Measurements from ENCODE around the gene NRG3. TPM values are rescaled to one million over a fixed set of nuclear protein-coding genes. Genes with fewer than 3 reads are reported as not detected.

The NRG3 gene
- total and polyA plus RNA-seq, 2 of the 8 experiments (the other 6 are each of a cell fraction or from before 2014, with no cell fraction given) = 4.2 to 5.0 TPM

DNA sequence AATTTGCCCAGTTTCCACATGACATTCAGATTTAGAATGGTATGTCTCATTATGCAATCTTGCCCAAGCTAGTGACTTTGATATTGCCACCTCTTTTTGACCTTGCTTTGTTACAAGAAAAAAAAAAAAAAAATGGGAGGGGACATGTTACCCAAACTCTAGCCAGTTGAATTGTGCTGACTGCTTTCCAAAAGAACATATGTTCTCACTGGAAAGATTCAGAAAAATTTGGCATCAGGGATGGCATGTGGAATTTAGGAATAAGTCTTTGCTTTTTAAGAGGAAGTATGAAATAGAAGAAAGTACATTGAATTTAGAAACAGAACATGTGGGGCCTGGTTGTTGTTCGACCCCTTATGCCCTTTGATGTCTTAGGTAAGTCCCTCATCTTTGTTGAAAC, 846.8 kb downstream of the NRG3 start:
- H2BK15ac ChIP-seq (ENCODE audit: low read length) = no peak overlapping the region
- H4K8ac ChIP-seq (ENCODE audit: extremely low read depth, insufficient read depth, low read length) = no peak overlapping the region
- no peak overlapping the region for H4K5ac ChIP-seq (ENCODE audit: insufficient read length, low read depth, low read length)
- no peaks in the 10 kb centered on the region for H4K20me1 ChIP-seq (replicated peaks in 1 of 2; ENCODE audit: control insufficient read depth in 1 of 2, insufficient read depth in 2 of 2, low read length in 2 of 2)
- H4K91ac ChIP-seq (replicated peaks; ENCODE audit: insufficient read length, low read length) = no peak overlapping the region
- H3K27ac ChIP-seq (ENCODE audit: low read depth, low read length) = no peak overlapping the region
- H2AK5ac ChIP-seq (ENCODE audit: low read depth, low read length) = no peak overlapping the region
- H3K4me1 ChIP-seq (replicated peaks in 1 of 4; ENCODE audit: control insufficient read depth in 3 of 4, insufficient read depth in 4 of 4, low read length in 3 of 4) = no peaks in the 10 kb centered on the region
- DNase-seq (ENCODE audit: low read depth in 1 of 2, low spot score in 2 of 2) = no peak
- H3K14ac ChIP-seq (ENCODE audit: insufficient read length) = no peak overlapping the region
- 92% methylated on average over 1 of the region's 1 CpG; no CpG with 5 or more reads in 1 of the 2 experiments for WGBS, 2 experiments (ENCODE audit: extremely low coverage in 1 of 2, insufficient coverage in 1 of 2, insufficient read length in 1 of 2, insufficient replicate concordance in 2 of 2, low coverage in 1 of 2, low lambda C conversion rate in 2 of 2, missing lambda C conversion rate in 1 of 2)
- ChIA-PET POLR2A (ENCODE audit: partially characterized antibody) (no interaction called here), CTCF (ENCODE audit: partially characterized antibody) (no interaction called here)
- no peaks in the 10 kb centered on the region for H3K79me2 ChIP-seq (ENCODE audit: control insufficient read depth in 1 of 2, insufficient read depth in 2 of 2, low read length in 2 of 2)
- H3K56ac ChIP-seq (replicated peaks; ENCODE audit: insufficient read length, low read depth, low read length) = no peak overlapping the region
- TF ChIP-seq RNF2 (IDR thresholded peaks at IDR 0.05; ENCODE audit: borderline replicate concordance, low read depth, low read length, missing control alignments, poor library complexity, severe bottlenecking) (no peak), SIRT6 (IDR thresholded peaks at IDR 0.05; ENCODE audit: low read length) (no peak), CHD2 (IDR thresholded peaks at IDR 0.05; ENCODE audit: low read length) (no peak), ZNF274 (IDR thresholded peaks at IDR 0.05; ENCODE audit: borderline replicate concordance, extremely low read depth, low read length) (no peak), MAFK (IDR thresholded peaks at IDR 0.05; ENCODE audit: low read depth, low read length) (no peak), BCL11A (IDR thresholded peaks at IDR 0.05; ENCODE audit: low read depth in 2 of 2, low read length in 2 of 2) (no peak), CBX5 (IDR thresholded peaks at IDR 0.05; ENCODE audit: low read depth, low read length) (no peak), TAF7 (optimal IDR thresholded peaks at IDR 0.05; ENCODE audit: borderline replicate concordance, low read depth, low read length) (no peak), FOSL1 (IDR thresholded peaks at IDR 0.05; ENCODE audit: insufficient read depth, low read depth, low read length) (no peak)
- TF ChIP-seq, protein P1, sequence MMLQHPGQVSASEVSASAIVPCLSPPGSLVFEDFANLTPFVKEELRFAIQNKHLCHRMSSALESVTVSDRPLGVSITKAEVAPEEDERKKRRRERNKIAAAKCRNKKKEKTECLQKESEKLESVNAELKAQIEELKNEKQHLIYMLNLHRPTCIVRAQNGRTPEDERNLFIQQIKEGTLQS (IDR thresholded peaks at IDR 0.05; ENCODE audit: insufficient read depth, low read depth, low read length) = no peak
- no peak overlapping the region for H2BK20ac ChIP-seq (ENCODE audit: low read length)
- no peak overlapping the region for H3K23ac ChIP-seq (ENCODE audit: insufficient read length)
- H3K9ac ChIP-seq (replicated peaks in 1 of 4; ENCODE audit: extremely low read depth in 1 of 4, low read depth in 3 of 4, low read length in 3 of 4) = no peak overlapping the region
- H3K4me2 ChIP-seq (ENCODE audit: insufficient read depth in 1 of 2, low read depth in 2 of 2, low read length in 2 of 2) = no peak overlapping the region
- no peak overlapping the region for H3K18ac ChIP-seq (ENCODE audit: extremely low read depth, low read length)
- no peak overlapping the region for H3K4ac ChIP-seq (replicated peaks; ENCODE audit: insufficient read length, low read depth, low read length)
- no peak for FAIRE-seq
- H2AFZ ChIP-seq (ENCODE audit: low read length) = no peak overlapping the region
- H3K9me3 ChIP-seq (ENCODE audit: insufficient read depth in 2 of 2, low read depth in 1 of 2, low read length in 1 of 2) = no peaks in the 10 kb centered on the region
- H3K36me3 ChIP-seq (ENCODE audit: control insufficient read depth in 2 of 4, insufficient read depth in 4 of 4, low read length in 3 of 4) = no peaks in the 10 kb centered on the region
- no peaks in the 10 kb centered on the region for H3K79me1 ChIP-seq (ENCODE audit: low read depth, low read length)
- H2BK120ac ChIP-seq (replicated peaks; ENCODE audit: low read depth, low read length) = no peak overlapping the region
- no peaks in the 10 kb centered on the region for H3K27me3 ChIP-seq (replicated peaks in 1 of 4; ENCODE audit: control insufficient read depth in 3 of 4, extremely low read depth in 1 of 4, insufficient read depth in 3 of 4, low read length in 3 of 4)
- H3K4me3 ChIP-seq (ENCODE audit: extremely low read depth in 1 of 4, insufficient read depth in 2 of 4, low read depth in 3 of 4, low read length in 4 of 4) = no peak overlapping the region
- no peak overlapping the region for H2BK5ac ChIP-seq (ENCODE audit: low read depth, low read length)
- H2BK12ac ChIP-seq (ENCODE audit: low read depth, low read length) = no peak overlapping the region
- no peaks in the 10 kb centered on the region for H3K23me2 ChIP-seq (ENCODE audit: low read depth, low read length)
